Measurements from ENCODE around the gene CEP85L.

The CEP85L gene

GRCh38 chr6:118588626-118589025, 62.8 kb downstream of the CEP85L start:
- TF ChIP-seq, protein P1, sequence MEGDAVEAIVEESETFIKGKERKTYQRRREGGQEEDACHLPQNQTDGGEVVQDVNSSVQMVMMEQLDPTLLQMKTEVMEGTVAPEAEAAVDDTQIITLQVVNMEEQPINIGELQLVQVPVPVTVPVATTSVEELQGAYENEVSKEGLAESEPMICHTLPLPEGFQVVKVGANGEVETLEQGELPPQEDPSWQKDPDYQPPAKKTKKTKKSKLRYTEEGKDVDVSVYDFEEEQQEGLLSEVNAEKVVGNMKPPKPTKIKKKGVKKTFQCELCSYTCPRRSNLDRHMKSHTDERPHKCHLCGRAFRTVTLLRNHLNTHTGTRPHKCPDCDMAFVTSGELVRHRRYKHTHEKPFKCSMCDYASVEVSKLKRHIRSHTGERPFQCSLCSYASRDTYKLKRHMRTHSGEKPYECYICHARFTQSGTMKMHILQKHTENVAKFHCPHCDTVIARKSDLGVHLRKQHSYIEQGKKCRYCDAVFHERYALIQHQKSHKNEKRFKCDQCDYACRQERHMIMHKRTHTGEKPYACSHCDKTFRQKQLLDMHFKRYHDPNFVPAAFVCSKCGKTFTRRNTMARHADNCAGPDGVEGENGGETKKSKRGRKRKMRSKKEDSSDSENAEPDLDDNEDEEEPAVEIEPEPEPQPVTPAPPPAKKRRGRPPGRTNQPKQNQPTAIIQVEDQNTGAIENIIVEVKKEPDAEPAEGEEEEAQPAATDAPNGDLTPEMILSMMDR (IDR thresholded peaks at IDR 0.05; ENCODE audit: low read depth, low read length, missing control alignments) = no peak
- H3K4me3 ChIP-seq (replicated peaks; ENCODE audit: low read depth, low read length) = no peak overlapping the region
- DNase-seq (ENCODE audit: extremely low read depth, low read depth) = no peak

- no peak overlapping the region for H3K4me3 ChIP-seq (replicated peaks; ENCODE audit: low read depth, low read length)
- DNase-seq (ENCODE audit: extremely low read depth, low read depth) = no peak
Measured at GRCh38 chr6:118586746-118587485, 64.5 kb downstream of the CEP85L start.

DNA sequence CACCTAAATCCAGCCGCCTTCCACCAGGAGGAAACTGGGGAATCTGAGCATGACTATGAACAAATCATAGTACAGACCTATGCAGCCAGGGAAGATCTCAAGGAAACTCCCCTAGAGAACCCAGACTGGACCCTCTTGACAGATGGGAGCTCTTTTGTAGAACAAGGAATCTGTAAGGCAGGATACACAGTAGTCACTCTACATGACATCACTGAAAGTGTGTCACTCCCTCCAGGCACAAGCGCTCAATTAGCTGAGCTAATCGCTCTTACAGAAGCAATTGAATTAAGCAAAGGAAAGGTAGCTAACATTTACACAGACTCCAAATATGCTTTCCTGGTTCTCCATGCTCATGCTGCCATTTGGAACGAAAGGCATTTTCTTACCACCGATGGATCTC, 66.5 kb downstream of the CEP85L start:
- no peak for DNase-seq (ENCODE audit: extremely low read depth, low read depth)

More at GRCh38 chr6:118586746-118587485, 64.5 kb downstream of the CEP85L start:
- TF ChIP-seq, protein P1 (IDR thresholded peaks at IDR 0.05; ENCODE audit: low read depth, low read length, missing control alignments) = no peak

DNA sequence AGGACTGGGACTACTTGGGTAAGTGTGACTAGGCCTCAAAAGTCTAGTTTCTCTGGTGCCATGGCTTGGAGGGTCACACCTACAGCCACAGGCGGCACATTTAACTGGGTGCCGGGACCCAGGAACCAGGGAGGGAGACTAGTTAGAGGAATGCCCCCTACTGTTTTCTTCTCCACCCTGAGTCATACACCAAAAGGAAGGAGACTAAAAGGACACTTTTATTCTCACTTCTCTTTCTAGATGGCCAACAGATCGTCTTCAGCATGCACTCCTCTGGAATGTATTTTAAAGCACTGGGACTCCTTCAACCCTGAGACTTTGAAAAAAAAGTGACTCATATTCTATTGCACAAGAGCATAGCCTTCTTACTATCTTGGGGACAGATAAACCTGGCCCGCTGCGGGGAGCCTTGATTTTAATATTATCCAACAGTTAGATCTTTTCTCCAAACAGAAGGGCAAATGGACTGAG, 69.9 kb downstream of the CEP85L start:
- TF ChIP-seq, protein P1 (IDR thresholded peaks at IDR 0.05; ENCODE audit: low read depth, low read length, missing control alignments) = no peak
- no peak overlapping the region for H3K4me3 ChIP-seq (replicated peaks; ENCODE audit: low read depth, low read length)
- DNase-seq (ENCODE audit: extremely low read depth, low read depth) = no peak

More for the DNA sequence above, 66.5 kb downstream of the CEP85L start:
- TF ChIP-seq, protein P1 (IDR thresholded peaks at IDR 0.05; ENCODE audit: low read depth, low read length, missing control alignments) = no peak
- no peak overlapping the region for H3K4me3 ChIP-seq (replicated peaks; ENCODE audit: low read depth, low read length)

- H3K4me3 ChIP-seq (replicated peaks; ENCODE audit: low read depth, low read length) = no peak overlapping the region
- TF ChIP-seq, protein P1 (IDR thresholded peaks at IDR 0.05; ENCODE audit: low read depth, low read length, missing control alignments) = peak; percentile 53
- peak; percentile 67 for DNase-seq (ENCODE audit: extremely low read depth, low read depth)
Measured at GRCh38 chr6:118580585-118581419, 70.6 kb downstream of the CEP85L start.

DNA sequence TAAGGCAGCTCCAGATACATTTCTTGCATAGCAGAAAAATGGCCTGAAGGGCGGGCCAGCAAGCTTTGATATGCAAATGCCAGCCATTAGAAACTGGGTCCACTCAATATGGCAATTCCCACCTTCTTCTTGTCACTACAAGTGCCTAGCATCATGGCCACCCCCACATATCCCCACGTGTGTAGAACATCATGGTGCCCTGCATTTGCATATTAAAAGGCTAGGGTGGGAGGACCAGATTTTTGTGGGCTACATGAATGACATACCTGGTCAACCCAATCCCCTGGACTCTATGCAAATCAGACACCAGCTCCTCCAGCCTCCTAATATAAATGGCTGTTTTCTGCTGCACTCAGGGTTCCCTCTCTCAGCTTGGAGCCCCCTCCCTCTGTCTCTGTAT, 71.6 kb downstream of the CEP85L start:
- no peak overlapping the region for H3K4me3 ChIP-seq (replicated peaks; ENCODE audit: low read depth, low read length)

More for the DNA sequence above, 71.6 kb downstream of the CEP85L start:
- no peak for DNase-seq (ENCODE audit: extremely low read depth, low read depth)
- TF ChIP-seq, protein P1 (IDR thresholded peaks at IDR 0.05; ENCODE audit: low read depth, low read length, missing control alignments) = no peak

All from HFF-Myc (cell line).